Peyer's patch (tissue), 4 donors: ENCODE measurements around the gene OLIG3.

ENCODE experiments used
- POLR2A ChIP-seq, 2 donors: fragments of 450-650 bp; IDR thresholded peaks; one replicate each; pipeline ENCODE4 v1.5.1; 2017; ENCODE audit warnings: antibody characterized with exemption in 2 of 2, mild to moderate bottlenecking in 2 of 2, moderate library complexity in 2 of 2
- TF ChIP-seq, protein P1 (sequence below), 6 experiments: fragments of 450-650 bp in 4 of 6; fragments of 200-600 bp in 2 of 6; sonication (generic) in 1 of 6; IDR thresholded peaks; one replicate each; pipeline ENCODE4 v1.5.1; 2017 to 2019; ENCODE audit warnings: antibody characterized with exemption in 6 of 6, mild to moderate bottlenecking in 3 of 6, moderate library complexity in 1 of 6

DNA sequence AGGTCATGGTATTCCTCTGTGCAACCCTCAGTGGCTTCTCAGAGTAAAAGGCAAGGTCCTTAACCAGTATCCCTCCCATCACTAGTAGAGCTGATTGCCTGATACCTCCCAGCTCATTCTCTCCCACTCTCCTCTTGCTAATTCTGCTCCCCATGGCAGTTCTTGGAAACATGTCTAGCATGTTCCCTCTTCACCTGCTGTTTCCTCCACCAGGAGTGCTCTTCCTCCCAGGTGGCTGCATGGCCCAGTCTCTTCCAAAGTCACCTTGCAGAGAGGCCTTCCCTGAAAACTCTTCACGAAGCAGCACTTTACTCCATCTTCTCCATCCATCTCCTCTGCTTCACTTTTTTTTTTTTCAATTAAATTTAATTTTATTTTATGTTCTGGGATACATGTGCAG, 36.2 kb upstream of the OLIG3 start:
- TF ChIP-seq, protein P1, sequence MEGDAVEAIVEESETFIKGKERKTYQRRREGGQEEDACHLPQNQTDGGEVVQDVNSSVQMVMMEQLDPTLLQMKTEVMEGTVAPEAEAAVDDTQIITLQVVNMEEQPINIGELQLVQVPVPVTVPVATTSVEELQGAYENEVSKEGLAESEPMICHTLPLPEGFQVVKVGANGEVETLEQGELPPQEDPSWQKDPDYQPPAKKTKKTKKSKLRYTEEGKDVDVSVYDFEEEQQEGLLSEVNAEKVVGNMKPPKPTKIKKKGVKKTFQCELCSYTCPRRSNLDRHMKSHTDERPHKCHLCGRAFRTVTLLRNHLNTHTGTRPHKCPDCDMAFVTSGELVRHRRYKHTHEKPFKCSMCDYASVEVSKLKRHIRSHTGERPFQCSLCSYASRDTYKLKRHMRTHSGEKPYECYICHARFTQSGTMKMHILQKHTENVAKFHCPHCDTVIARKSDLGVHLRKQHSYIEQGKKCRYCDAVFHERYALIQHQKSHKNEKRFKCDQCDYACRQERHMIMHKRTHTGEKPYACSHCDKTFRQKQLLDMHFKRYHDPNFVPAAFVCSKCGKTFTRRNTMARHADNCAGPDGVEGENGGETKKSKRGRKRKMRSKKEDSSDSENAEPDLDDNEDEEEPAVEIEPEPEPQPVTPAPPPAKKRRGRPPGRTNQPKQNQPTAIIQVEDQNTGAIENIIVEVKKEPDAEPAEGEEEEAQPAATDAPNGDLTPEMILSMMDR (IDR thresholded peaks at IDR 0.05), result no peak
- TF ChIP-seq POLR2A (IDR thresholded peaks at IDR 0.05), result no peak
